Endothelial cell (in vitro differentiated cells): Measurements from ENCODE around the gene CCM2. TPM values are rescaled to one million over a fixed set of nuclear protein-coding genes. Genes with fewer than 3 reads are reported as not detected.

ENCODE experiments used
- DNase-seq: peaks from one replicate; pipeline ENCODE4 v3.0.0; 2021; ENCODE audit warnings: low spot score
- H3K27ac Mint-ChIP-seq: one replicate; pipeline ENCODE4 v1.8.0; 2021; ENCODE audit warnings: mixed read lengths, inconsistent platforms; ENCODE audit not compliant: unreplicated experiment
- H3K27me3 Mint-ChIP-seq: one replicate; pipeline ENCODE4 v1.8.0; 2021; ENCODE audit warnings: mild to moderate bottlenecking, moderate library complexity, mixed read lengths, inconsistent platforms; ENCODE audit not compliant: unreplicated experiment
- H3K36me3 Mint-ChIP-seq: one replicate; pipeline ENCODE4 v1.8.0; 2021; ENCODE audit warnings: mild to moderate bottlenecking, low read depth, mixed read lengths, inconsistent platforms; ENCODE audit not compliant: unreplicated experiment
- H3K4me1 Mint-ChIP-seq: one replicate; pipeline ENCODE4 v1.8.0; 2021; ENCODE audit warnings: mild to moderate bottlenecking, mixed read lengths, inconsistent platforms; ENCODE audit not compliant: unreplicated experiment
- H3K4me3 Mint-ChIP-seq: one replicate; pipeline ENCODE4 v1.8.0; 2021; ENCODE audit warnings: mild to moderate bottlenecking, mixed read lengths, inconsistent platforms; ENCODE audit not compliant: unreplicated experiment
- H3K9me3 Mint-ChIP-seq: one replicate; pipeline ENCODE4 v1.8.0; 2021; ENCODE audit warnings: mixed read lengths, inconsistent platforms; ENCODE audit not compliant: unreplicated experiment
- total RNA-seq: library from RNA; stranded (reverse); fragmentation: NEBNext Ultra II Directional; extraction: Animal tissue kit (Norgen Biotek cat#: 25700); gene quantifications from one replicate; pipeline ENCODE4 v1.2.1, GENCODE V29; 2021; ENCODE audit not compliant: unreplicated experiment
- TF ChIP-seq, protein P1 (sequence below): fragments of 200-600 bp; sonication (generic); IDR thresholded peaks from one replicate; pipeline ENCODE4 v1.5.0; 2021; ENCODE audit warnings: antibody characterized with exemption; ENCODE audit not compliant: unreplicated experiment

CCM2 gene
- total RNA-seq, 1 donor from 2014 or later, result 59.8 TPM

GRCh38 chr7:44969049-44969700 is 30.8 kb upstream of the CCM2 start:
- Mint-ChIP-seq H3K4me3 (no peak overlapping the region), H3K27me3 (peaks cover 12% of the 10 kb centered on the region), H3K4me1 (peaks cover 6% of the 10 kb centered on the region), H3K9me3 (no peaks in the 10 kb centered on the region), H3K27ac (no peak overlapping the region), H3K36me3 (no peaks in the 10 kb centered on the region)
- DNase-seq, result no peak
- TF ChIP-seq, protein P1, sequence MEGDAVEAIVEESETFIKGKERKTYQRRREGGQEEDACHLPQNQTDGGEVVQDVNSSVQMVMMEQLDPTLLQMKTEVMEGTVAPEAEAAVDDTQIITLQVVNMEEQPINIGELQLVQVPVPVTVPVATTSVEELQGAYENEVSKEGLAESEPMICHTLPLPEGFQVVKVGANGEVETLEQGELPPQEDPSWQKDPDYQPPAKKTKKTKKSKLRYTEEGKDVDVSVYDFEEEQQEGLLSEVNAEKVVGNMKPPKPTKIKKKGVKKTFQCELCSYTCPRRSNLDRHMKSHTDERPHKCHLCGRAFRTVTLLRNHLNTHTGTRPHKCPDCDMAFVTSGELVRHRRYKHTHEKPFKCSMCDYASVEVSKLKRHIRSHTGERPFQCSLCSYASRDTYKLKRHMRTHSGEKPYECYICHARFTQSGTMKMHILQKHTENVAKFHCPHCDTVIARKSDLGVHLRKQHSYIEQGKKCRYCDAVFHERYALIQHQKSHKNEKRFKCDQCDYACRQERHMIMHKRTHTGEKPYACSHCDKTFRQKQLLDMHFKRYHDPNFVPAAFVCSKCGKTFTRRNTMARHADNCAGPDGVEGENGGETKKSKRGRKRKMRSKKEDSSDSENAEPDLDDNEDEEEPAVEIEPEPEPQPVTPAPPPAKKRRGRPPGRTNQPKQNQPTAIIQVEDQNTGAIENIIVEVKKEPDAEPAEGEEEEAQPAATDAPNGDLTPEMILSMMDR, result no peak

DNA sequence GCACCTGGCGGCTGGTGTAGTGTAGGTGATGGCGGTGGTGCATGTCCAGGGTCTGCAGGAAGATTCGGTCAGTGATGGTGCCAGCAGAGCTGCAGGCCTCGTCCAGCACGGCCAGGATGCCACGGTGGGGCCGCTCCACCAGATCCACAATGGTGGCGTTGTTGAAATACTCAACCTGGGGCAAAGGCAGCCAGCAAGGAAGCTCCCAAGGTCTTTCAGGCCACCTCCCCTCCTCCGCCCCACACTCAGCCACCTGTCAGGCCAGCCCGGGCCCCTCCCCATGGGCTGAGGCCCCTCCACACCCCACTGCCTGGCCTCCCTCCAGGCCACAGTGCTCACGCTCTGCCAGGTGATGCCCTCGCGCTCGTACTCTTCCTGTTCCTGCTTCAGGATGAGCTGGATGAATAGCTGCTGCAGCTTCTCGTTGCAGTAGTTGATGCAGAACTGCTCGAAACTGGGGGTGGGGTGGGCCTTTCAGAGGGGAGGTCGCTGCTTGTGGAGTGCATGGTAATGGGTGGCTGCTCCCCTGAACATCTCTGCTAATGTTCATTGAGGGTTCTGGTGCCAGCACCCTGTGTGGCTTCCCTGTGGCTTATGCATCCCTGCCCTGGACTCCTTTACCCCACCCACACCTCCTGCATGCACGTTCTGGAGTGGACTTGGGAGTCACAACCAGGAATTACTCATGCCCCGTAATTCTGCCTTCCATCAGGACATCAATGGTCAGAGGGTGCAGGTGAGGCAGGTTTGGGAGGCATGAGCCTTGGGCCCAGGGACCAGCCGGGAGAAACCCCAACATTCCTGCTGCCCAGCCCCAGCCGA is 30.1 kb upstream of the CCM2 start:
- TF ChIP-seq, protein P1, result no peak
- Mint-ChIP-seq H3K36me3 (no peaks in the 10 kb centered on the region), H3K27ac (no peak overlapping the region), H3K9me3 (no peaks in the 10 kb centered on the region), H3K4me3 (no peak overlapping the region), H3K27me3 (peaks cover 12% of the 10 kb centered on the region), H3K4me1 (peaks cover 6% of the 10 kb centered on the region)
- DNase-seq, result no peak

DNA sequence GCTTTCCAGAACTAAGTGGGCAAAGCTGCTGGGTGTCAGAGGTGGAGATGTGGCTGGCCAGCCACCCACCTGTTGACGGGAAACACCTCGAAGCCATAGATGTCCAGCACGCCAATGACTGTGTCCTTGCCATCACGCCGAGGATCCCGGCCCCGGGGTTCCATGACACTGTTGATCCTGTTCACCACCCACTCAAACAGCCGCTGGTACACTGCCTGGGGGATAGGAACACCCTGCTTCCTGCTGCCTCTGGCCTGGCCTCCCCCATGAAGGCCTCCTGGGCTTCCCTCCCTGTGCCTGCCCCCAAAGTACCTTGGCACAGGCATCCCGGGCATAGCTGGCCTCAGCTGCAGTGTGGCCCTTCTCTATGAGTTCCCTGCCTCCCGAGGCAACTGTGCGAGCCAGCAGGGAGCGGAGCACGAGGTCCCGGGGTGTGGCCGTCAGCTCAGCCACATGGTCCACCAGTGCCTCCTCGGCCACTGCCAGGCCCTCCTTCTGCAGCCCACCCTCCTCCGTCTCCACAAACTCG is 29.4 kb upstream of the CCM2 start:
- H3K36me3 Mint-ChIP-seq, result no peaks in the 10 kb centered on the region
- no peak overlapping the region for H3K4me3 Mint-ChIP-seq
- TF ChIP-seq, protein P1, result no peak
- DNase-seq, result no peak
- no peaks in the 10 kb centered on the region for H3K9me3 Mint-ChIP-seq
- H3K4me1 Mint-ChIP-seq, result peaks cover 6% of the 10 kb centered on the region
- no peak overlapping the region for H3K27ac Mint-ChIP-seq
- H3K27me3 Mint-ChIP-seq, result peaks cover 9% of the 10 kb centered on the region

DNA sequence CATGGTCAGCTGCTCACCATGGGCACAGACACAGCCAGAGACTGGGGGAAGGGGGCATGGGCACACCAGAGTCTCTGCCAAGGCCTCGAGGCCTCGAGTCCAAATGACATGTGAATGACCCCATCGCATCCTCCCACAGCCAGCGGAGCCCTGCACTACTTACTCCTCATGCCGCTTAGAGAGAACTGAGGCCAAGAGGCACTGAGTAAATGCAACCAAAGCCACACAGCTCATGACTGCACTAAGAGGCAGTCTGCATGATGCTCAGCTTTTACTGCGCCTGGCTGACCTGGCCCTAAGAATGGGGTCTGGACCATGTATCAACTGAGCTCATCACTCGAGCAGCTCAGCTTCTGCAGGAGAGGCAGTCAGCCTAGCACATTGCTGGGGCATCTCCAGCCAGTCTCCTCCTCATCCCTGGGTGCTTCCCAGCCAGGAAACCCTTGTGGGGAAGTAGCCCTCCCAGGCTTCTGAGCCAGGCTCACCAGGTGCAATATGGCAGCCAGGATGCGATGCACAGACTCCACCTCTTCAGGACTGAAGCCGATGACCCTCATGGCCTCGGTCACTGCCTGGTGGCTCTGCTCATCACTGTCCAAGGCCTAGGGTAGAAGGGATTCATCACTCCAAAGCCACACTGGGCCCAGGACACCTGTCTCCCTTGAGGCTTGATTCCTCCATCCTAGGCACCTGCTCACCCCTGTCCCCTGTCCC is 28.7 kb upstream of the CCM2 start:
- H3K4me1 Mint-ChIP-seq, result peaks cover 6% of the 10 kb centered on the region
- peaks cover 8% of the 10 kb centered on the region for H3K27me3 Mint-ChIP-seq
- peaks cover 3% of the 10 kb centered on the region for H3K36me3 Mint-ChIP-seq
- H3K9me3 Mint-ChIP-seq, result no peaks in the 10 kb centered on the region
- no peak overlapping the region for H3K4me3 Mint-ChIP-seq
- no peak overlapping the region for H3K27ac Mint-ChIP-seq
- TF ChIP-seq, protein P1, result no peak
- DNase-seq, result no peak
